ENCODE measurements around the gene C11orf91.
A peak's percentile ranks its signal among the peaks of the same experiment; 100 is the strongest.
"Not testable (repeated sequence)": the region's sequence is repeated elsewhere in the genome, so short reads cannot be mapped to it uniquely, and the experiment has no call there.

The C11orf91 gene

DNA sequence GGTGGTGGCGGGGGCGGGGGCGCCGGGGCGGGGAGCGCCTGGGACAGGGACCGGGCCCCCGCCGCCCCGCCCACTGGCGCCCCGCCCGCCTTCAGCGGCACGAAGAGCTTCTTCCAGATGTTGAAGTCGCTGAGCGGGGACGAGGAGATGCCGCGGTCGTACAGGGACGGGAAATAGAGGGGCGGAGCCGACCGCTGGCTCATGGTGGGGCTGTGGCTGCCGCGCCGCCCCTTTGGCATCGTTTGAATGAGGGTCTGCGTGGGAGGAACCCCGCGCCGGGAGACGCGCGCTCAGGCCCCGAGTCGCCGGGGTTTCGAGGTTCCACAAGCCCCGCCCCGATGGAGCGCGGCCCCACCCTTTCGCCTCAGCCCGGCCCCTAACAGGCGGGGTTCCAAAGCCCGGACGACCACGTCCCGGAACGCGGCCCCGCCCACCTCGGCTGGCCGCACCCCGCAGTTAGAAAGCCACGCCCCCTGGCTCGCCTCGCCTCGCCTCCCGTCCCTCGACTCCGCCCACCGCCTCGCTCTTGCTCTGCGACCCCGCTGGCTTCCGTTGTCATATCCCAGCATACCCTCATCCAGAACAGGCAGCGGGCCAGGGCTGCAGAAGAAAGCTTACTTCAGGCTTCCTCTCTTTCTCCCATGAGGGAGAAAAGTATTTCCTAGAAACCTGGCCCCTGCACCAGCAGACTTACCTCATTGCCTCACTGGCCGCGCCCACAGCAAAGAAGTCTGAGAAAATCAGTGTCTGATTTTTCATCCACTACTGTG, at the start of gene C11orf91:
C11orf91 (minus strand) TSS at position 325 of the 770 bp plus-strand sequence; CDS start at position 239, 86 bp downstream.
- peak; percentile 97 for DNase-seq

- no peak for DNase-seq
Observed at GRCh38 chr11:33747979-33748378, 47.4 kb upstream of the C11orf91 start.

- no peak for DNase-seq
Observed at GRCh38 chr11:33743291-33743690, 42.7 kb upstream of the C11orf91 start.

- no peak for DNase-seq
Observed at GRCh38 chr11:33742249-33742851, 41.7 kb upstream of the C11orf91 start.

GRCh38 chr11:33741806-33742205, 41.2 kb upstream of the C11orf91 start:
- no peak for DNase-seq

- DNase-seq = no peak
Observed at GRCh38 chr11:33737362-33737821, 36.8 kb upstream of the C11orf91 start.

- DNase-seq = peak; percentile 92
Observed at GRCh38 chr11:33736148-33736812, 35.7 kb upstream of the C11orf91 start, which contains the start of gene CD59. Gene CD59, minus strand, starts transcription at chr11:33736423. Its CDS starts 13,978 bp downstream, at chr11:33722445.

DNA sequence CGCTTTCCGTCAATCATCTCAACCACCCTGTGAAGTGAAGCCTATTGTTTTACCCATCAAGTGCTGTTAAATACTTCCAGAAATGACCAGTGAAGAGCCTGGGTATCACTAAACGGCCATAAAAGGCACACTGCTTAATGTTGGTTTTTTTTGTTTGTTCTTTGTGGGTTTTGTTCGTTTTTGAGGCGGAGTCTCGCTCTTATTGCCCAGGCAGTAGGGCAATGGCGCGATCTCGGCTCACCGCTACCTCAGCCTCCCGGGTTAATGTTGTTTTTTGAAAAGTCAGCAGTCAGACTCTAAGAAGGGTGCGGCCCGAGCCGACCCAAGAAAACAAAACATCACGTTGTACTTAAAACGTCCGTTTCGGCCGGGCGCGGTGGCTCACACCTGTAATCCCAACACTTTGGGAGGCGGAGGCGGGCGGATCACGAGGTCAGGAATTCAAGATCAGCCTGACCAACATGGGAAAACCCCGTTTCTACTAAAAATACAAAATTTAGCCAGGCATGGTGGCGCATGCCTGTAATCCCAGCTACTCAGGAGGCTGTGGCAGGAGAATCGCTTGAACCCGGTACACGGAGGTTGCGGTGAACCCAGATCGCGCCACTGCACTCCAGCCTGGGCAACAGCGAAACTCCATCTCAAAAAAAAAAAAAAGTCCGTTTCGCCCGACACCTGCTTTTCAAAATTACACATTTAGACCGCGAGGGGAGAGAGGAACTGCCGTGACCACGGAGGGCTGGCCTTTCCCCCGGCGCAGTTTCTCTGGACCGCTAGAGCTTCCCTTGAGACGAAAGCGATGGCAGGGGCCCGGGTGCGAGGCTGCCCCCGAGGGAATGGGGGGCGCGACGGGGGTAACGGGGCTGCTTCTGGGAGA, 34.9 kb upstream of the C11orf91 start:
- DNase-seq = no peak

DNA sequence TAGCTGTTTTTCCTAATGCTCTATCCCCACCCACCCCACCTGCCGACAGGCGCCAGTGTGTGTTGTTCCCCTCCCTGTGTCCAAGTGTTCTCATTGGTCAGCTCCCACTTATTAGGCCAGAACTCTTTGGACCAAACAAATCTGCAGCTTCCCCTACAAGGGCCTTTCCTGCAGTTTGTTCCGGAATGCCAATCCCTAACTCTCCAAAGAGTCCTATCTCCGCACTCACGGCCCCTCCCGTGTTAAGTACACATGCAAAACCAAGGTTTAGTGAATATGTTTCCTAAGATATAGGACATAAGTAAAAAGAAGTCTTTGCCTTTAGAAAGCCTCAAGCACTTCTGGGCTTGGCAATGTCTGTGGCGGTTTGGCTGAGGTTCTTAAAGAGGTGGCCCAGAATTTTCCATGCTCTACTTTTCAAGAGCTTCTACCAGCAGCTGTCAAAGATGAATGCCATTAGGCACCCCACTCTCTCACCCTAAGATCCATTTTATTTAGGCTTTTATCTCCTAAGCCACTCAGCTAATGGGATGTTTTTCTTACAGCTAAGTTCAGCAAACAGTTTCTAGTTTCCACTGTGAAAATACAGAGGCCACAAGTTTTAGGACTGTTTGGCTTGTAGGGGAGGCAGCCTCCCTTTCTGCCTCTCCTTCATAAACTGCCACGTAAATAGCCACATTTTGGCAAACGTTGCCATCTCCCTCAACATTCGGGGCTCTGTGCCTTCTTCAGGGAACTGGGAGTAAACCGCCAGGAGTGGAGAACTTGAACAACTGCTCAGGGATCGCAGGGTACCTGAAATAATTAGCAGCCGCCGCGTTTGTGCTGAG, 34.0 kb upstream of the C11orf91 start:
- no peak for DNase-seq

GRCh38 chr11:33733980-33734379, 33.4 kb upstream of the C11orf91 start:
- no peak for DNase-seq

- DNase-seq = no peak
Observed at GRCh38 chr11:33731723-33732531, 31.3 kb upstream of the C11orf91 start.

DNA sequence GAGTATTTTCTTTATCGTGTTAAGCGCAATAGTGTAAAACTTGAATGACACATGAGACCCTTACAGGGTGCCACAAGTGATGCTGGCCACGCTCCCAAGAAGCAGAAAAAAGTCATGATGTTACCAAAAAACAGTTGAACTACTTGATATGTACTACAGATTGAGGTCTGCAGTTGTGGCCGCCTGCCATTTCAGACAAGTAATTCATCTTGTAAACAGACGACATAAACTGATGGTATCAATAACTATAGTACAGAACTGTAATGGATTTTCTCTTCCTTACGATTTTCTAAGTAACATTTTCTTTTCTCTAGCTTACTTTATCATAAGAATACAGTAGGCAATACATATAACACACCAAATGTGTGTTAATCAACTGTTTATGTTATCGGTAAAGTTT, 30.1 kb upstream of the C11orf91 start:
- no peak for DNase-seq

DNA sequence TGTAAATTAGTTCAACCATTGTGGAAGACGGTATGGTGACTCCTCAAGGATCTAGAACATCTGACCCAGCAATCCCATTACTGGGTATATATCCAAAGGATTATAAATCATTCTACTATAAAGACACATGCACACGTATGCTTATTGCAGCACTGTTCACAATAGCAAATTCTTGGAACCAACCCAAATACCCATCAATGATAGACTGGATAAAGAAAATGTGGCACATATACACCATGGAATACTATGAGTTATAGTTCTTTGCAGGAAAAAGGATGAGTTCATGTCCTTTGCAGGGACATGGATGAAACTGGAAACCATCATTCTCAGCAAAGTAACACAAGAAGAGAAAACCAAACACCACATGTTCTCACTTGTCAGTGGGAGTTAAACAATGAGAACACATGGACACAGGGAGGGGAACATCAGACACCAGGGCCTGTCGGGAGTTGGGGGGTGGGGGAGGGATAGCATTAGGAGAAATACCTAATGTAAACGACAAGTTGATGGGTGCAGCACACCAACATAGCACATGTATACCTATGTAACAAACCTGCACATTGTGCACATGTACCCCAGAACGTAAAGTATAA, 28.5 kb upstream of the C11orf91 start:
- DNase-seq = not testable (repeated sequence)

DNA sequence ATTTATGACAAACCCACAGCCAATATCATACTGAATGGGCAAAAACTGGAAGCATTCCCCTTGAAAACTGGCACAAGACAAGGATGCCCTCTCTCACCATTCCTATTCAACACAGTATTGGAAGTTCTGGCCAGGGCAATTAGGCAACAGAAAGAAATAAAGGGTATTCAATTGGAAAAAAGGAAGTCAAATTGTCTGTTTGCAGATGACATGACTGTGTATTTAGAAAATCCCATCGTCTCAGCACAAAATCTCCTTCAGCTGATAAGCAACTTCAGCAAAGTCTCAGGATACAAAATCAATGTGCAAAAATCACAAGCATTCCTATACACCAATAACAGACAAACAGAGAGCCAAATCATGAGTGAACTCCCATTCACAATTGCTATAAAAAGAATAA, 26.9 kb upstream of the C11orf91 start:
- DNase-seq = not testable (repeated sequence)

GRCh38 chr11:33725496-33725895, 24.9 kb upstream of the C11orf91 start:
- no peak for DNase-seq

DNA sequence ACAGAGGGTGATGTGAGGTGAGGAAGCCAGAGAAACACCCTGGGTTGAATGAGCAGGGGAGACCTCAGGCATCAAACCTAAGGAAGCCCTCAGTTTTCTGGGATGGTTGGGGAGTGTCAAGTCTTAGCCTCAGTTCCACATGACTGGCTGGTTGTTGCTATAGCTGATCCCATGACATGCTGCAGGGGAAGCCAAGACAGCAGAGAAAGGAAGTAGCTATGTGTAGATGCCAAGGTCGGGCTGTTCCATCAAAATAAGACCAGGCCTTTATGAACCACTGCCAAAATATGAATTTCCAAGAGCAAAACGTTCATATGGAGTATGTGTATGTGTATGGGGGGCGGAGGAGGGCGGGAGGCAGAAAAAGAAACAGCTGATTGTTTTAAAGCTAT, 24.0 kb upstream of the C11orf91 start:
- no peak for DNase-seq

DNA sequence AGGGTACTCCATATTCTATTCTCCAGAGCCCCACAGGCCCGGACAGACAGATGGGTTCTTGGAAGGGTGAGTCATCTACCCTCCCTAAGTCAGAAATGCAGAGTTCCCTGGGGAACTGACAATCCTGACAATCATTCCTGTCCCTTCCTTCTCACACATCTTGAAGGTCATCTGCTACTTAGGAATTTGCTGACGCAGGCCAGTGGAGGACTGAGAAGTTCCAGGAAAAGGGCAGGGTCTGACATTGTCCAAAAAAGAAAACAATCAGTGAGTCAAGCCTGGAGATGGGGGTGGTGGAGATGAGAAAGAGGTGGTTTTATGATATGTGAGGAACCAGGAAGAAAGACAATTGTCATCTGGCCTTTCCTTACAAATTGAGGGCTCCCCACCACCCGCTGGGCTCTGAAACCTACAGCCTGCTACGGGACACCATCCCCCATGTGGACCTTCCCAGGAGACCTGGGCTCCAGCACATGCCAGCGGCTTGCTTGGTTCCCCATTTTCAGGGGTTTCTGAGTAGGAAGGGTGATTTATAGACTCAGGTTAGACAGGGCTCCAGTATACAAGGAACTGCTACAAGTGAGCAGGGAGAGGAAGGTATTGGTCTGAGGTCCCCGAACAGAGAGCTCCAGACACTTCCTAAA, 22.7 kb upstream of the C11orf91 start:
- no peak for DNase-seq

DNA sequence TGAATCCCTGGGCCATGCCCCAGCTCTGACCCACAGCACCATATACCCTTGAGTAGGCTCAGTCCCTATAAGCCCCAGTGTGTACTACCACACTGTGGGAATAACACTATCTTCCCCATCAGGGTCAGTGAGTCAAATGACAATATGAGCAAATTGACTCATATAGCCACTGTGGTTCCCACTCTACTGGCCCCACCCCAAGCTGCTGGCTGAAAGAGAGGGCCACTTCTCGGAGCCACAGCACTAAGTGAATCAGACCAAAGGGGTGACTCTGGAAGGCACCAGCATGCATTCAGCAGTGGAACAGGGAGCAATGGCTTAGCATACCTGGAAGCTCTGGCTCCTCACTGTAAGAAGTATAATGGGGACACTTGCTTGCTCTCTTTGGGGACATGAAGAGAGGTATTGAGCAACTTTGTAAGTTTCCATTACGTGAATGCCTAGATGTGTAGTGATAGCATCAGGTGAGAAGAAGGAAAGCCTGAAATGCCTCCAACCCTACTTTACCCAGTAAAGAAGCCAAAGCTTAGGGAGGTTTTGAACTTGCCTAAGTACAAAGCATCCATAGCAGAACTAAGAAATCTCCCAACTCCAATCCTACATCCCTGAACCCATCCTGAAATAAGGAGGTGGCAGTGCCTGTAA, 22.1 kb upstream of the C11orf91 start:
- no peak for DNase-seq

- no peak for DNase-seq
Observed at GRCh38 chr11:33721984-33722383, 21.4 kb upstream of the C11orf91 start.
